DND-41 (cell line): ENCODE results near the gene GSAP.

Experiments
- ATAC-seq: fragments of 200-7000 bp; cut with Tn5 transposase; 3 replicates; pipeline ENCODE4 v1.9.1; 2021; ENCODE audit warnings: low read depth; ENCODE audit not compliant: insufficient read depth
- DNase-seq: peaks from one replicate; pipeline ENCODE4 v3.0.0-alpha.2; 2020
- H2AFZ ChIP-seq: 2 replicates; pipeline ENCODE4 v1.6.0; 2012; ENCODE audit warnings: low read depth, low read length
- H3K27ac ChIP-seq: 2 replicates; pipeline ENCODE4 v1.5.1; 2012; ENCODE audit warnings: low read length, inconsistent platforms
- H3K27me3 ChIP-seq: fragments of 200-600 bp; sonication (generic); 2 replicates; pipeline ENCODE4 v1.6.0; 2012; ENCODE audit warnings: low read length, mild to moderate bottlenecking, inconsistent platforms; ENCODE audit not compliant: insufficient read depth, poor library complexity
- H3K36me3 ChIP-seq: 2 replicates; pipeline ENCODE4 v1.5.1; 2012; ENCODE audit warnings: low read length, inconsistent platforms; ENCODE audit not compliant: insufficient read depth
- H3K4me1 ChIP-seq: 2 replicates; pipeline ENCODE4 v1.5.1; 2012; ENCODE audit warnings: mild to moderate bottlenecking, low read length; ENCODE audit not compliant: insufficient read depth
- H3K4me2 ChIP-seq: 2 replicates; pipeline ENCODE4 v1.6.0; 2012; ENCODE audit warnings: mild to moderate bottlenecking, moderate library complexity, low read length, inconsistent platforms; ENCODE audit not compliant: insufficient read depth
- H3K4me3 ChIP-seq, 2 experiments: fragments of 200-600 bp in 1 of 2; shearing (Covaris generic) in 1 of 2; 2 replicates each; pipeline ENCODE4 v1.5.1; 2012 to 2016; ENCODE audit warnings: inconsistent platforms in 2 of 2, low read length in 2 of 2, mild to moderate bottlenecking in 2 of 2, low read depth in 1 of 2, moderate library complexity in 1 of 2
- H3K79me2 ChIP-seq: 2 replicates; pipeline ENCODE4 v1.6.0; 2012; ENCODE audit warnings: low read length, inconsistent platforms; ENCODE audit not compliant: insufficient read depth
- H3K9ac ChIP-seq: 2 replicates; pipeline ENCODE4 v1.6.0; 2012; ENCODE audit warnings: low read depth, mild to moderate bottlenecking, inconsistent platforms, low read length, moderate library complexity
- H3K9me3 ChIP-seq: 2 replicates; pipeline ENCODE4 v1.5.1; 2012; ENCODE audit warnings: low read length, moderate library complexity, mild to moderate bottlenecking, inconsistent platforms; ENCODE audit not compliant: insufficient read depth, severe bottlenecking
- H4K20me1 ChIP-seq: 2 replicates; pipeline ENCODE4 v1.6.0; 2012; ENCODE audit warnings: low read length; ENCODE audit not compliant: insufficient read depth
- CTCF ChIP-seq: IDR thresholded peaks from 2 replicates; pipeline ENCODE4 v1.5.1; 2012; ENCODE audit warnings: borderline replicate concordance, low read length, moderate library complexity, mild to moderate bottlenecking; ENCODE audit not compliant: poor library complexity, severe bottlenecking; ENCODE audit errors: extremely low read depth
- EZH2 ChIP-seq: IDR thresholded peaks from 3 replicates; pipeline ENCODE4 v1.6.1; 2012; ENCODE audit warnings: borderline replicate concordance, low read depth, mild to moderate bottlenecking, moderate library complexity, low read length, inconsistent platforms; ENCODE audit not compliant: severe bottlenecking

Gene GSAP

DNA sequence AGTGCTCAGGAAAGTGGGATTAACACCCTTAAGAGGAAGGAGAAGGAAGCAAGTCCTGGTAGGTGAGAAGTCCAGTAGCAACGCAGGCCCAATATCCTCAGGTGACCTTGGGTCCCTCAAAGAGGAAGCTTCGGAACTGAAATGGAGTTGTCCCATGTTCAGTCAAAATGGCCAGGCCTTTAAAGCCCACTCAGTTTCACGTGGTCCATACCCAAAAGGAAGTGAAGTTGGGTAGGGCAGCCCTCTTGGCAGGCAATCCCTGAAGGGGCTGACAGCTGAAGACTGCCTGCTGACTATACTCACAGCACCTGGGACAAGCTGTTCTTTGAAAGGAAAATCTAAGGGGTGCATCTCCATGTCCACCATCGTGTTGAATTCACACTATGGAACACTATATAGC, 3.0 kb downstream of the GSAP start:
- Histone ChIP-seq H3K4me2 (no peak overlapping the region), H4K20me1 (no peaks in the 10 kb centered on the region)

GRCh38 chr7:77409739-77410547, 6.2 kb downstream of the GSAP start:
- DNase-seq (no peak), ATAC-seq (no peak)
- Histone ChIP-seq H3K4me2 (no peak overlapping the region), H3K79me2 (no peaks in the 10 kb centered on the region), H3K36me3 (no peaks in the 10 kb centered on the region), H3K27me3 (no peaks in the 10 kb centered on the region), H2AFZ (no peak overlapping the region), H3K9ac (no peak overlapping the region), H3K4me1 (no peaks in the 10 kb centered on the region), H3K27ac (no peak overlapping the region), H3K9me3 (no peaks in the 10 kb centered on the region), H4K20me1 (no peaks in the 10 kb centered on the region), H3K4me3 (no peak overlapping the region)
- TF ChIP-seq CTCF (no peak), EZH2 (no peak)

More for the DNA sequence above, 3.0 kb downstream of the GSAP start:
- TF ChIP-seq CTCF = no peak
- no peak for TF ChIP-seq EZH2
- ATAC-seq = 0 out of 3 replicates have a peak, but pooled peaks have one; percentile 27
- Histone ChIP-seq H3K36me3 (no peaks in the 10 kb centered on the region), H3K9ac (no peak overlapping the region), H3K27ac (no peak overlapping the region), H3K27me3 (no peaks in the 10 kb centered on the region), H3K4me3 (no peak overlapping the region), H2AFZ (no peak overlapping the region), H3K79me2 (no peaks in the 10 kb centered on the region), H3K4me1 (no peaks in the 10 kb centered on the region), H3K9me3 (no peaks in the 10 kb centered on the region)
- DNase-seq = no peak

DNA sequence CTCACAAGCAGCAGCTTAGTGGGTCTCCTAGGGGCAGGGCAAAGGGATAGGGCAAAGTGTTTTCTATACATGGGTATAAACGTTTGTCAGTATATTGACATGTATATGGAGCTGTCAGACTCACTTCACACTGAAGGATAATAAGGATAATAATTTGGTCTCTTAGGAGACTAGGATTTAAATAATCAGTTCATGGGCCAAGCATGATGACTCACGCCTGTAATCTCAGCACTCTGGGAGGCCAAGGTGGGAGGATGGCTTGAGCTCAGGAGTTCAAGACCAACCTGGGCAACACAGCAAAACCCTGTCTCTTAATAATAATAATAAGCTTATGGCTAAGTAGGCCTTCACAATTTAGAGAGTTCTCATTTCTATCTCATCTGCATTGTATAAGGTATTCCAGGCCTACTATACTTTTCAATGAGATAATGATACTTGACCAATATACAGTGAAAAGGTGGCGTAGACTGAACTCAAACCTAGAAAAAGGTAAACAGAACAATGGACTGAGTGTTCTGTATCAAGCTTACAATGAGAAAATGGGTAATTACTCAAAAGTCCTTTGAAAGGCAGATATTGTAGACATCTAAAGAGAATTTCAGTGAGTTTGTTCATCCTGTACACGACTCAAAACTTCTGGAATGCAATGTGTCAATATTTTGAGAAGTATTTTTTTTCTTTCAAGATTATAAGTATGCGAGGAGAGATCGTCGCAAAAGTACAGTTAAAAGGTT, 7.0 kb downstream of the GSAP start:
- ATAC-seq (no peak), DNase-seq (no peak)
- H4K20me1 ChIP-seq = no peaks in the 10 kb centered on the region
- H3K79me2 ChIP-seq = no peaks in the 10 kb centered on the region
- no peak overlapping the region for H3K27ac ChIP-seq
- H3K36me3 ChIP-seq = no peaks in the 10 kb centered on the region
- H3K9ac ChIP-seq = no peak overlapping the region
- no peaks in the 10 kb centered on the region for H3K9me3 ChIP-seq
- no peaks in the 10 kb centered on the region for H3K27me3 ChIP-seq
- no peaks in the 10 kb centered on the region for H3K4me1 ChIP-seq
- H3K4me2 ChIP-seq = no peak overlapping the region
- no peak overlapping the region for H3K4me3 ChIP-seq
- TF ChIP-seq EZH2 (no peak), CTCF (no peak)
- H2AFZ ChIP-seq = no peak overlapping the region
